H1 (cell line): Measurements from ENCODE around the gene PLPP4. TPM values are rescaled to one million over a fixed set of nuclear protein-coding genes. Genes with fewer than 3 reads are reported as not detected.

ENCODE experiments used
- CTCF ChIA-PET: fragments of 300-600 bp; sonication (Branson Sonifier 250); formaldehyde crosslinking; loops from one replicate; lab custom pipeline; 2021; ENCODE audit not compliant: partially characterized antibody; lab: Charles Lee
- POLR2A ChIA-PET: fragments of 300-600 bp; sonication (Branson Sonifier 250); formaldehyde crosslinking; loops from one replicate; lab custom pipeline; 2021; ENCODE audit warnings: inconsistent platforms; ENCODE audit not compliant: partially characterized antibody; lab: Charles Lee
- DNase-seq, 2 experiments: peaks; one replicate each; pipeline versions ENCODE4 v3.0.0 to v3.0.0-alpha.2; 2010 to 2022; ENCODE audit warnings: low spot score in 2 of 2, low read depth in 1 of 2, mixed read lengths in 1 of 2
- FAIRE-seq: peaks from 2 replicates; lab custom pipeline; 2011; peaks lifted over from hg19 to GRCh38; lab: Jason Lieb, UNC
- H2AFZ ChIP-seq: 2 replicates; pipeline ENCODE4 v1.8.1; 2012; ENCODE audit warnings: low read length, inconsistent platforms
- H2AK5ac ChIP-seq: 2 replicates; pipeline ENCODE4 v1.6.1; 2013; ENCODE audit warnings: low read depth, low read length
- H2BK120ac ChIP-seq: replicated peaks from 2 replicates; pipeline ENCODE3; 2013; ENCODE audit warnings: low read depth, low read length, inconsistent platforms
- H2BK12ac ChIP-seq: 2 replicates; pipeline ENCODE4 v1.6.1; 2013; ENCODE audit warnings: low read depth, low read length
- H2BK15ac ChIP-seq: 2 replicates; pipeline ENCODE4 v1.6.1; 2013; ENCODE audit warnings: low read length
- H2BK20ac ChIP-seq: 2 replicates; pipeline ENCODE4 v1.6.1; 2013; ENCODE audit warnings: low read length
- H2BK5ac ChIP-seq: 2 replicates; pipeline ENCODE4 v1.6.1; 2013; ENCODE audit warnings: low read depth, low read length
- H3K14ac ChIP-seq: 2 replicates; pipeline ENCODE4 v1.6.1; 2013; ENCODE audit warnings: inconsistent platforms; ENCODE audit not compliant: insufficient read length
- H3K18ac ChIP-seq: 2 replicates; pipeline ENCODE4 v1.6.1; 2013; ENCODE audit warnings: low read length; ENCODE audit errors: extremely low read depth
- H3K23ac ChIP-seq: 2 replicates; pipeline ENCODE4 v1.6.1; 2013; ENCODE audit warnings: inconsistent platforms; ENCODE audit not compliant: insufficient read length
- H3K23me2 ChIP-seq: 2 replicates; pipeline ENCODE4 v1.6.1; 2013; ENCODE audit warnings: low read depth, low read length
- H3K27ac ChIP-seq: 2 replicates; pipeline ENCODE4 v1.6.1; 2011; ENCODE audit warnings: low read depth, low read length, inconsistent platforms
- H3K27me3 ChIP-seq, 4 experiments: replicated peaks in 1 of 4; 1 replicate in 1 of 4; 2 replicates in 3 of 4; pipeline versions ENCODE4 v1.6.1 to v1.8.1; 2011 to 2013; ENCODE audit warnings: low read length in 3 of 4, mild to moderate bottlenecking in 3 of 4, inconsistent platforms in 2 of 4, mixed read lengths in 2 of 4, moderate library complexity in 1 of 4; ENCODE audit not compliant: control insufficient read depth in 3 of 4, insufficient read depth in 3 of 4; ENCODE audit errors: extremely low read depth in 1 of 4
- H3K36me3 ChIP-seq, 4 experiments: 2 replicates each; pipeline versions ENCODE4 v1.6.1 to v1.8.1; 2011 to 2013; ENCODE audit warnings: mild to moderate bottlenecking in 4 of 4, low read length in 3 of 4, moderate library complexity in 2 of 4, control low read depth in 1 of 4, inconsistent platforms in 1 of 4; ENCODE audit not compliant: insufficient read depth in 4 of 4, control insufficient read depth in 2 of 4
- H3K4ac ChIP-seq: replicated peaks from 2 replicates; pipeline ENCODE3; 2013; ENCODE audit warnings: low read length, low read depth, mixed read lengths, inconsistent platforms; ENCODE audit not compliant: insufficient read length
- H3K4me1 ChIP-seq, 4 experiments: replicated peaks in 1 of 4; 1 replicate in 1 of 4; 2 replicates in 3 of 4; pipeline versions ENCODE4 v1.6.1 to v1.8.1; 2011 to 2013; ENCODE audit warnings: low read length in 3 of 4, inconsistent platforms in 2 of 4, mixed read lengths in 1 of 4; ENCODE audit not compliant: insufficient read depth in 4 of 4, control insufficient read depth in 3 of 4
- H3K4me2 ChIP-seq, 2 experiments: 2 replicates each; pipeline versions ENCODE4 v1.6.1 to v1.8.1; 2011 to 2013; ENCODE audit warnings: low read depth in 2 of 2, low read length in 2 of 2, control low read depth in 1 of 2, inconsistent platforms in 1 of 2, mild to moderate bottlenecking in 1 of 2; ENCODE audit not compliant: insufficient read depth in 1 of 2
- H3K4me3 ChIP-seq, 4 experiments: fragments of 200-600, 300-600 bp in 1 of 4; sonication (generic), shearing (Covaris generic), sonication (Bioruptor Twin) in 1 of 4; 2 replicates each; pipeline versions ENCODE4 v1.5.1 to v1.8.1; 2011 to 2016; ENCODE audit warnings: low read length in 4 of 4, low read depth in 3 of 4, control low read depth in 2 of 4, inconsistent platforms in 2 of 4, mild to moderate bottlenecking in 2 of 4, mixed read lengths in 1 of 4, moderate library complexity in 1 of 4; ENCODE audit not compliant: insufficient read depth in 2 of 4; ENCODE audit errors: extremely low read depth in 1 of 4
- H3K56ac ChIP-seq: replicated peaks from 2 replicates; pipeline ENCODE3; 2013; ENCODE audit warnings: low read depth, mild to moderate bottlenecking, mixed read lengths, low read length, inconsistent platforms; ENCODE audit not compliant: insufficient read length
- H3K79me1 ChIP-seq: 2 replicates; pipeline ENCODE4 v1.6.1; 2013; ENCODE audit warnings: low read depth, low read length, control low read depth
- H3K79me2 ChIP-seq, 2 experiments: 2 replicates each; pipeline versions ENCODE4 v1.6.1 to v1.8.1; 2012 to 2013; ENCODE audit warnings: low read length in 2 of 2, mild to moderate bottlenecking in 2 of 2, inconsistent platforms in 1 of 2; ENCODE audit not compliant: insufficient read depth in 2 of 2, control insufficient read depth in 1 of 2
- H3K9ac ChIP-seq, 4 experiments: replicated peaks in 1 of 4; 1 replicate in 1 of 4; 2 replicates in 3 of 4; pipeline versions ENCODE4 v1.6.1 to v1.8.1; 2011 to 2013; ENCODE audit warnings: low read depth in 3 of 4, low read length in 3 of 4, control low read depth in 2 of 4, mild to moderate bottlenecking in 2 of 4, moderate library complexity in 2 of 4, inconsistent platforms in 1 of 4; ENCODE audit errors: extremely low read depth in 1 of 4
- H3K9me3 ChIP-seq, 2 experiments: 2 replicates each; pipeline versions ENCODE4 v1.6.1 to v1.8.1; 2012 to 2013; ENCODE audit warnings: mild to moderate bottlenecking in 2 of 2, moderate library complexity in 2 of 2, control low read depth in 1 of 2, inconsistent platforms in 1 of 2, low read depth in 1 of 2, low read length in 1 of 2, mixed read lengths in 1 of 2; ENCODE audit not compliant: insufficient read depth in 2 of 2
- H4K20me1 ChIP-seq, 2 experiments: replicated peaks in 1 of 2; 2 replicates each; pipeline versions ENCODE3 to v1.8.1; 2011 to 2013; ENCODE audit warnings: inconsistent platforms in 2 of 2, low read length in 2 of 2, mild to moderate bottlenecking in 1 of 2; ENCODE audit not compliant: insufficient read depth in 2 of 2, control insufficient read depth in 1 of 2
- H4K5ac ChIP-seq: 2 replicates; pipeline ENCODE4 v1.6.1; 2013; ENCODE audit warnings: low read length, low read depth, mixed read lengths, inconsistent platforms; ENCODE audit not compliant: insufficient read length
- H4K8ac ChIP-seq: 2 replicates; pipeline ENCODE4 v1.8.0; 2013; ENCODE audit warnings: mild to moderate bottlenecking, moderate library complexity, low read length, inconsistent platforms; ENCODE audit not compliant: insufficient read depth; ENCODE audit errors: extremely low read depth
- H4K91ac ChIP-seq: replicated peaks from 2 replicates; pipeline ENCODE3; 2013; ENCODE audit warnings: low read length, mixed read lengths, inconsistent platforms; ENCODE audit not compliant: insufficient read length
- TEAD4 ChIP-seq: IDR thresholded peaks from 2 replicates; pipeline ENCODE4 v1.6.1; 2012; ENCODE audit warnings: low read depth, low read length, inconsistent platforms, mixed read lengths
- WGBS, 2 experiments: shearing (Covaris generic) in 1 of 2; methylation state at CpG; one replicate each; pipeline versions ENCODE4 v1.1.6 to v1.1.7; 2013 to 2015; ENCODE audit warnings: low lambda C conversion rate in 2 of 2, mixed read lengths in 2 of 2, inconsistent platforms in 1 of 2, low coverage in 1 of 2, missing lambda C conversion rate in 1 of 2; ENCODE audit not compliant: insufficient replicate concordance in 2 of 2, insufficient coverage in 1 of 2, insufficient read length in 1 of 2; ENCODE audit errors: extremely low coverage in 1 of 2, missing lambda C conversion rate in 1 of 2; 5-methylcytosine and 5-hydroxymethylcytosine counted together
- polyA plus RNA-seq, 7 experiments: library from polyadenylated mRNA; depleted of rRNA in 3 of 7; stranded (reverse) in 5 of 7; unstranded in 2 of 7; fragments of >200 nt in 5 of 7; fragments of 200-250 nt in 2 of 7; gene quantifications; 1 replicate in 5 of 7; 2 replicates in 1 of 7; 4 replicates in 1 of 7; pipeline versions ENCODE4 v1.2.1 to v1.2.3, GENCODE V29; 2011 to 2013; ENCODE audit warnings: missing spikeins in 2 of 7, mixed read lengths in 2 of 7
- total RNA-seq: library from RNA; stranded (reverse); fragmentation: NEBNext Ultra II Directional; extraction: Animal tissue kit (Norgen Biotek cat#: 25700); gene quantifications from 2 replicates; pipeline ENCODE4 v1.2.1, GENCODE V29; 2021
- TF ChIP-seq, protein P1 (sequence below): IDR thresholded peaks from 2 replicates; pipeline ENCODE4 v1.6.1; 2012; ENCODE audit warnings: inconsistent platforms

Gene PLPP4
- total and polyA plus RNA-seq, 2 of the 8 experiments (the other 6 are each of a cell fraction or from before 2014, with no cell fraction given), result 0.30 TPM; not detected in 1

DNA sequence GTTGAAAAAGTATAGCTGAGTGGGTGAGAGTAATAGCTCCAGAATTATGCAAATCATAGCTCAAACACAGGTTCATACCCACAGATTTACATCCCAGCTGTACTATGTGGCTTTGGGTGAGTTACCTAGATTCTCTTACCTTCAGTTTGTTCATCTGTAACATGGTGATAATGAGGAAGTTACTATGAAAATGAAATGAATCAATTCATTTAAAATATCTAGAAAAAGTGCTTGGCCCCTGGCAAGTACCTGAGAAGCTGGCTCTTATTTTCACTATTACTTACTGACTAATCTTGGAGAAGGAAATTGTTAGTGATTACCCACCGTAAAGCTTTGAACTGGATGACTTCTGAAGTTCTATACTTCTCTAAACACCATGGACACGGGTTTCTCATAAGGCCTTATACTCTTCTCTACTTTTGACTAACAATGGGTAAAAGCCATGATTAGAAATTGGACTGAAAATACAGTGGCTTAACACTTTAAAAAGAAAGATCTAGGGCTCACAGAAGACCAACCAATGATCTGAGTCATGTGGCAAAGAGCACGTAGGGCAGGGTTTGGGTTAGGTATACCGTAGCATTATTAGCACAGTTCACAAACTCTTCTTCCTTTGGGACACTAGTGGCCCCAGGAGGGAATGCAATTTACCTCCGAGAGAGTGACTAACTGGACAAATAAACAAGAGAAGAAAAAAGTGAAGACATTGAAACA is 149.2 kb downstream of the PLPP4 start:
- Histone ChIP-seq H3K27me3 (peaks cover 0 to 1% (median 0%) of the 10 kb centered on the region in 4 experiments; a peak in 1 of 7 replicates), H3K9ac (no peak overlapping the region), H2AFZ (no peak overlapping the region), H3K18ac (no peak overlapping the region), H4K8ac (no peak overlapping the region), H3K27ac (no peak overlapping the region), H3K23ac (no peak overlapping the region), H2BK5ac (no peak overlapping the region), H3K23me2 (no peaks in the 10 kb centered on the region), H4K5ac (no peak overlapping the region), H3K36me3 (no peaks in the 10 kb centered on the region), H3K4me3 (no peak overlapping the region), H3K56ac (no peak overlapping the region)
- no peak for FAIRE-seq
- POLR2A ChIA-PET, result no interaction called here
- TF ChIP-seq, protein P1, sequence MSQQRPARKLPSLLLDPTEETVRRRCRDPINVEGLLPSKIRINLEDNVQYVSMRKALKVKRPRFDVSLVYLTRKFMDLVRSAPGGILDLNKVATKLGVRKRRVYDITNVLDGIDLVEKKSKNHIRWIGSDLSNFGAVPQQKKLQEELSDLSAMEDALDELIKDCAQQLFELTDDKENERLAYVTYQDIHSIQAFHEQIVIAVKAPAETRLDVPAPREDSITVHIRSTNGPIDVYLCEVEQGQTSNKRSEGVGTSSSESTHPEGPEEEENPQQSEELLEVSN, result no peak
- TF ChIP-seq TEAD4, result no peak
- TF ChIP-seq, all 59 proteins: peak for 0
- Histone ChIP-seq H4K91ac (no peak overlapping the region), H3K4ac (no peak overlapping the region), H3K14ac (no peak overlapping the region), H2BK120ac (no peak overlapping the region), H3K9me3 (no peaks in the 10 kb centered on the region), H3K4me2 (no peak overlapping the region), H2BK20ac (no peak overlapping the region), H4K20me1 (no peaks in the 10 kb centered on the region), H2AK5ac (no peak overlapping the region), H3K79me1 (no peaks in the 10 kb centered on the region), H3K79me2 (no peaks in the 10 kb centered on the region), H2BK15ac (no peak overlapping the region), H2BK12ac (no peak overlapping the region), H3K4me1 (peaks cover 0 to 5% (median under 1%) of the 10 kb centered on the region in 4 experiments; a peak in 1 of 7 replicates)
- DNase-seq, result no peak
- 85% methylated on average over 5 of the region's 5 CpGs; no CpG with 5 or more reads in 1 of the 2 experiments for WGBS, 2 experiments
- CTCF ChIA-PET, result interaction anchor here (0.7 to 2.2 kb wide), 14 partner anchors 8 to 219 kb away, joined by 3 to 7 read pairs (median 4); no protein-coding TSS in a partner anchor
